H54 (cell line): ENCODE measurements around the gene AUTS2.

Experiments used
- DNase-seq: peaks from one replicate; pipeline ENCODE4 v3.0.0; 2011; ENCODE audit warnings: low spot score, mixed read lengths; ENCODE audit not compliant: insufficient read length
- FAIRE-seq: peaks from 3 replicates; lab custom pipeline; 2011; peaks lifted over from hg19 to GRCh38; lab: Jason Lieb, UNC
- POLR2A ChIP-seq: IDR thresholded peaks from 2 replicates; pipeline ENCODE4 v1.6.1; 2011; ENCODE audit warnings: low read depth, mild to moderate bottlenecking, low read length

The AUTS2 gene

DNA sequence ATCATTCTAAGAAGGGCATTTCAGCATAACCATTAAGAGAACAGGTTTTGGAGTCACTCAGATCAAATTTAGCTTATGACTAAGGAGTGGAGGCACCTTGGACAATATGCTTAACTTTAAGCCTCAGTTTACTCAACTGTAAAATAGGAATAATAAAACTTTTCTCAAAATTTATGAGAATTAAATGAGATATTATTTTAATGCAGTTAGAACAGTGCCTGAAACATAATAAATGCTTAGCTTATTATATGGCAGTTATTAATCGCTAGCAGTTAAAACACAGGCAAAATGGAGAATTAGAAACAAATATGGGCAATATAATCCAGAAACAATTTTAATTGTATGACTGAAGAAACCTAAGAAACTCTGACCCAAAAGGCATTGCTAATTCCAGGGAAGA is 2.9 kb upstream of the AUTS2 start:
- FAIRE-seq = no peak
- DNase-seq = no peak
- TF ChIP-seq POLR2A = no peak

DNA sequence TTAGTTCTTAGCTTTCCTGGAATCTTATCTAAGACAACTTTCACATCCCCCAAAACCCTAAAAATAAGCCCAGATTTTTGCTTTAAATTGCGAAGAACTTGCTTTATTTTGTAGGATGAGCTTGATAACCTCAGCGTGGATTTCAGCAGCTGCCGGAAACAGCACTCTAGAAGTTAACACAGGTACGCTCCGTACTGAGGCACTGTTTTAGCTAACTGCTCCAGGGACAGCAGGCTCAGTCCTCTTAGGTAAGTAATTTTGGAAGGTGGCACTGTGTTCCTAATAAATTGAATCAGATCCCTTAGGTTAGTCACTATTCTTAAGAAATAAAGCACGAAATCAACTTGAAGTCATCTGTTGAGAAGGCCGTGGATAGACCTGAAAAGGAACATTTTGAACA is 2.2 kb upstream of the AUTS2 start:
- FAIRE-seq = no peak
- no peak for TF ChIP-seq POLR2A
- no peak for DNase-seq

DNA sequence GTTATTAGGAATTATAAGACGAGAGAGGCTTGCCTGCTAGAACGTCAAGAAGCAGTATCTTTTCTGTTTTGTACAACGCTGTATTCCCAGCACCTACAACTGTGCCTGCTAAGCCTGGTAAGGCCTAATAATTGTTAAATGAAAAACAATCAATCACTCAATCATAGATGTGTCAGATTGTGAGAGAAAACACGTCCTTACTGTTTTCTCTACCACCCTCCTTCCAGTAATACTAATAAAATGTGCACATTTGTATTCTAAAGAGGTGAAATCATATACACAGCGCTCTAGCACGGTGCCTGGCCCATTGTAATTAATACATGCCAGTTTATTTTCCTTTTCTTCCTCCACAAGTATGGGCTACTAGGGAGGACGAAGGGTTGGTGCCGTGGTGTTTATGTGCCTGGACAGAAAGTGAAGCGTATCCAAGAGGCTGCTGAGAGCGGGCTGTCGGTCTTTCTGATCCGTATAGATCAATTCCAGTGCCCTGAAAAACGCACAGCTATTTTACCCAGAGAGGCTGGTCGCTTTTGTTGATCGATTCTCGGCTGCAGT is 1.5 kb upstream of the AUTS2 start:
- FAIRE-seq (no peak), DNase-seq (no peak)
- TF ChIP-seq POLR2A = no peak

DNA sequence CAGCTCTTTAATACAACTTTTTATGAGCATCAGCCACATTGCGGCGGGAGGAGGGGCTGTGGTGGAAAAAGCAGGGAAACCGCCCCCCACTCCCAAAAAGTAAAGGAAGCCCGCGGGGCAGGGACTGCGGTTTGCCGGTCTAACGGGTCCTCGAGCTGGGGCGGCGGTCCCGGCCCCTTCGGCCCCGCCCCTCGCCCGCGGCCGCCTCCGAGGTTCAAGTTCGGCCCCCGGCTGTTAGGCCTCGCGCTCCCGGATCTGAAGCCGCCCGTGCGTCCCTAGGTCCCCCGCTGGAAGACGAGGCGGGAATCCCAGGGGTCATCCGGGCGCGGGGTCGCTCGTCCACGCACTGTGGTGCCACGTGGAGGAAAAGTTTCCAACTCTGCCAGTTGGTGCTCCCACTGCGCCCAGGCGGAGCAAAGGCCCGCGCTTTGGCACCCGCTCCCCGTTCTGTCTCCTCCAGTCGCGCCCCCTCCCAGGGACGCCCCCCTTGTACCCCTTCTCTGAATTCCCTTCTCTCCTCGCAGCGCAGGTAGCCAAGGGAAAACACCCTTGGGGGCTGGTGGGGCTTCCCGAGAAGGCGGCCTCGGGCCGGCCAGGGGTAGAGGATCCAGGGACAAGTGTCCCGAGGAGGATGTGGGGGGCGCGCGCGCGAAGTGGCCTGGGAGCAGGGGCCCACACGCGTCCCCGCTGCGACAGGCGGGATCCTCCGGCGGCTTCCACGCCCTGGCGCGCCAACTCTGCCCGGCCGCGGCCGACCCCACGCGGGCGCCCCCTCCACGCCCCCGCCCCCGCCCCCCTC is 798 bp upstream of the AUTS2 start:
- FAIRE-seq = no peak
- 0 out of 2 replicates have a peak, but pooled peaks have one; percentile 10 for TF ChIP-seq POLR2A
- peak; percentile 48 for DNase-seq

DNA sequence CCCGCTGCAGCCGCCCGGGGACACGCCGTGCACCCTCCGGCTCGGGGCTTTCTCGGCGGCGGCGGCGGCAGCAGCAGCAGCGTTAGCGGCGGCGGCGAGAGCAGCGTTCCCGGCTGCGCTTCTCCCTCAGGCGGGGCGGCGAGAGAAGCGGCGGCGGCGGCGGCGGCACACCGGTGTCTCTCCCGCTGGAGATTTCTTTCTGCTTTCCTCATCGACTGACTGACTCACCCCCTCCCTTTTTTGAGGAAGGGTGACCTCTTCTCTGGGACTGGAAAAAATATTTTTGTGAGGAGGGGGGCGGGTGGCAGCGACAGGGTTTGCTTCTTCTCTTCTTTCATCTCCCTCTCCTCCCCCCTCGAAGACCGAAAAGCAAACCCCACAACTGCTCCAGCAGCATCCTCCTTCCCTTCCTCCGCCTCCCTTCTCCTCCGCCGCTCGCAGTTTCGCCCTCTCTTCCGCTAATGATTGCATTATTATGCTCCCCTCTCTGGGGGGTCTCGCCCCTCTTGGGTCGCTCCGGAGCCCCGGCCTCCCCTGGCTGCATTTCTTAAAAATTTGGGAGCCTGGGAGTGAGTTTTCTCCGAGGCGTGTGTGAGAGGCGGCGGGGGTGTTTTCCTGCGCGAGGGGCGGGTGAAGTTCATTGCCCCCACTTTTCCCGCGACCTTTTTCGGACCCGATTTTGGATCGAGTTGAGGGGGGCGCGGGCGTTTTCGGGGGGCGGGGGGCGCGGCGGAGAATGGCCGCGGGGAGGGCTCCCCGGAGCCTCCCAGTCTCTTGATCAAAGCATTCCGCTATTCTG is 411 bp downstream of the AUTS2 start:
- peak; percentile 58; the same call in 1 of the 2 replicates for TF ChIP-seq POLR2A
- DNase-seq = peak; percentile 57
- no peak for FAIRE-seq

DNA sequence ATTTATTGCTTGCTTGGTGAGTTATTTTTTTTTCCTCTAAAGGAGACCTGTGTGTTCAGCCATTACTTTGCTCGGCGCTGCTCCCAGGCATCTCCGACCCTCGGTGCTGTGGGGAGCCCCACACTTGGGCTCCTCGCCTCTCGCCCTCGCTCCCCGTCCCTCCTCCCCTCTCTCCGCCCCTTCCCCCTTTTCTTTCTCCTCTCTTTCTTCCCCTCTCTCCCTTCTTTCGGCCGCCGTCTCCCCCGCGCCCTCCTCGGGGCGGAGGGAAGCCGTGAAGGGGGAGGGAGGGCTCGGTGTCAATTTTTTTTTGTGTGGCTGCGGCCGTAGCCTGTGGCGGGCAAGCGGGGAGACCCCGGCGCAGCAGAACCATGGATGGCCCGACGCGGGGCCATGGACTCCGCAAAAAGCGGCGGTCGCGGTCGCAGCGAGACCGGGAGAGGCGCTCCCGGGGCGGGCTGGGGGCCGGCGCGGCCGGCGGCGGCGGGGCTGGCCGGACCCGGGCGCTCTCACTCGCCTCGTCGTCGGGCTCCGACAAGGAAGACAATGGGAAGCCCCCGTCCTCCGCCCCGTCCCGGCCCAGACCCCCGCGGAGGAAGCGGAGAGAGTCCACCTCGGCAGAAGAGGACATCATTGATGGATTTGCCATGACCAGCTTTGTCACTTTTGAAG is 1.1 kb downstream of the AUTS2 start:
- no peak for FAIRE-seq
- TF ChIP-seq POLR2A = no peak
- DNase-seq = peak; percentile 50

DNA sequence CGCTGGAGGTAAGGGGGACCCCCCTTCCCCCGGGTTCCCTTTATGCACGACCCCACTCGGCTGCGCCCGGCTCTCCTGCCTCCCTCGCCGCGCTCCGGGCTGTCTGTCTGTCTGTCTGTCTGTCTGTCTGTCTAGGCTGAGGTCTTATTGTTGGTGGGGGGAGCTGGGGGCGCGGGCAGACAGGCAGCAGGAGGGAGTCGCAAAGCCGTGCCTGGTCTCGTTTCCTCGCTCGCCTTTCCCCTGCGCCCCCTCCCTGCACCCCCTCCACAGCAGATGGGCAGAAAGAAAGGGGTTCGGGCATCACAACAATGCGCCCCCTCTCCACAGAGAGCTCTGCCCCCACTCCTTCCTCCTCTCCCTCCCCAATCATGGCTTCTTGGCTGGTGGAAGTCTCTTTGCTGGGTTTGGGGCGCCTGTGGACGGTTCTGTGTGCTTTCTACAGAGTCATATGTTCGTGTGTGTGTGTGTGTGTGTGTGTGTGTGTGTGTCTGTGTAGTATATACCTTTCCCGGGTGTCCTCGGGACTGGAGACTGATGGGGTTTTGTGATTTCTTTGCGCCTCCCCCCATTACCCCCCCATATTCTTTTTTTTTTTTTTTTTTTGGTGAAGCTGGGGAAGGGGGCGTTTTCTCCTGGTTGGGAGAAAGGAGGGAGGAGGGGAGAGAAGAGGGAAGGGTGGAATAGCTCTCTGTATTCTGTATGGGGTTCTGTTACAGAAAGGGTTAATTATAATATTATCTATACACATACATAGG is 1.9 kb downstream of the AUTS2 start:
- TF ChIP-seq POLR2A = no peak
- DNase-seq = peak; percentile 38
- FAIRE-seq = no peak

DNA sequence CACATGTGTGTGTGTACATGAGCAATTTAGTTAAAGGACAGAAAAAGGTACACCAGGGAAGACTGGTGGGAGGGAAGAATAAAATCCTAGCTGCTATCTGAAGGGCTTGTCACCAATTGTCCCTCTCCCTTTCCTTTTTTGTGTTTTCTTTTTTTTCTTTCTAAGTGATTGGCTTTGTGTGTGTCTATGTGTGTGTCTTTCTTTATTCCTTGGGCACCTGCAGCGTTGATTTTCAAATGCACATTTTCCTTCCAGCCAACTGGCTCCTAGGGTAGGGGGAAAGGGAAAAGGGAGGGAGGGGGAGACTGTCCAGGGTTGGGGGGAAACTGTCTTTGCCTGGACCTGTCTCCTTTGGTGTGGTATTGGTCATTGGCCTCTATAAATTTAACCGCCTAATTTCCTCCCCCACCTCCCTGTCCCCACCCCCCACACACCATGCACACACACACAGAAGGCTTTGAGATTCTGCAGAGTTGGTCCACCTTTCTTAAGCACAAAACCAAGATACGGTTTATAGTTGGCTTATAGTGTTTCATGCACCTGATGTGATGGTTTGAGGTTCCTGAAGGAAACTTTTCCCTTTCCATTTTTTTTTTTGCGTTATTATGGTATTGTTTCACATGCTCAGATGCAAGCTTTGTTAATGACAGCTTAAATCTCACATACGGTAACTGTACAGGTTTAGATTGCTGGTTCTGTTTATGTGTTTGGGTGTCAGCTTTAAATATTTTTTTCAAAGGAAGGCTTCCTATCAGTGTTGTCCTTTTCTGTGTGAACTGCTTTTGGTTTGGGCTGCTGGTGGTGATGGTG is 2.6 kb downstream of the AUTS2 start:
- TF ChIP-seq POLR2A = no peak
- no peak for DNase-seq
- no peak for FAIRE-seq

DNA sequence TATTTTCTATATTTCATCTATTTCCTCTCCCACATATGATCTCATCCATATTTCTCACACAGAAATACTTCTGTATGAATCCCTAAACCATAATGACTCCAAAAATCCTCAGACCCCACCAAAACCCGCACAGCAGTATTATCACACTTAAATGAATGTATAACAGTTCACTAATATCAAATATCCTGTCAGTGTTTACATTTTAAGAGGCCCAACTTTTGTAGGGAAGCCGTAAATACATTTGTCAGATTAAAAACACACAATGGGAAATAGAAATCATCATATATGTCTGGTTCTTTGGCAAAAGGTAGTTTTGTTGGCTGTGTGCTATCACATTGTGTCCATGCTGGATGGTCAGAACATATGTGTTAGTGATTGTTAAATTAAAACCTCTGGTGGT is 4.2 kb downstream of the AUTS2 start:
- DNase-seq (no peak), FAIRE-seq (no peak)
- no peak for TF ChIP-seq POLR2A

DNA sequence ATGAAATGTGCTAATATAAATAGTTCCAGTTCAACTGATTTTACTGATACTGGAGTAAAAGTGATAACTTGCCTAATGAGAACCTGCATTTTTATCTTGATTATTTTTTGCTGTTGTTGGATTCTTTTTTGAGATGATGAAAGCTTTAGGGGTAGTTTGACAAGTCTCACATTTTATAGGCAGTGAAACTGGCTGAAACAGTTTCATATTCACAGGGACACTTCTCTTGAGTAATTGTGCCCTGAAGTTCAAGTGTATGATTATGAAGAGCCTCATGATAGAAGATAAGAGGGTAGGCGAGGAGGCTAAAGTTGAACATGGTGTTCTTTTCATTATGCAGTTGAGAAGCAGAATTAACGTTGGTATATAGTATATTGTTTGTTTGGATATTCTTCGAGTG is 5.1 kb downstream of the AUTS2 start:
- FAIRE-seq (no peak), DNase-seq (no peak)
- no peak for TF ChIP-seq POLR2A

DNA sequence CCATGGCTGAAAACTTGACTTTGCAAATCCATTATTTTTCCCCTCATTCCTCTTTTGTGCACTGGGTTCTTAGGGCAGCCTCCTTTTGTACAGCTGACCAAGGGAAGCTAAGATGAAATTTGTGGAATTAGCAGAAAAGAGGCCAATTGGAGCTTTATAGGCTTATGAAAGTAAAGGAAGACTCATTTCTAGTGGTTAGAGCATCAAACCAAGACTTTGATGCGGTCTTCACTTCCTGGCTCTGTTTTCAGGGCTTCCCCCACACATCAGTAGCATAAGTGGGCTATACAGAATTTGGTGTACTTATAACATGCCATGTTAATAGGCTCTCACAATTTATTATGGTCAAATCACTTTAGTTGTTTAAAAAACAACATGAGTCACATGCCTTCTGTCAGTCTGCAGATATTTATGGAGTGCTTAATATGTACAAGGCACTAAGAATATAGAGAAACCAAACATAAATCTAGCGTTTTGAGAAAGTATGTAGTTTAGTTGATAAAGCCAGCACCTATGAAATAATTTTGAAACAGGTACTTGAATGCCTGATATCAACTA is 5.7 kb downstream of the AUTS2 start:
- no peak for TF ChIP-seq POLR2A
- FAIRE-seq = no peak
- no peak for DNase-seq

DNA sequence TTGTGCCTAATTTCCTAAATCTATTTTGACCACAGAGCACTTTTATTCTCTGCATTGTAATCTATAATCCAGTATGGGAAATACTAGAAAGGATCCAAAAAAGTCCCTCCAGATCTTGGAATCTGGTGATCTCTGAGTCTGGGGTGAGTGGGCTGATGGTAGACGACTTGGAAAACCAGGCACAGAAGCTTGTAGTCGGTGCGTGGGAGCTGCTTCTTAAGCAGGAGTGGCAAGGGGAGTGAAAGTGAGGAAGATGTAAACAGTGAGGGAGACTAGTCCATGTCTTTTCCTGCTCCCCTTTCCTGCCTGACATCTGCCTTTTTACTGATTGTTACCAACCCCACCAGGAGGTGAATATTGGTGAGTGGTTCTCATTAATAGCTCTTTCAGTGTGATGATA is 6.8 kb downstream of the AUTS2 start:
- no peak for TF ChIP-seq POLR2A
- no peak for DNase-seq
- no peak for FAIRE-seq

DNA sequence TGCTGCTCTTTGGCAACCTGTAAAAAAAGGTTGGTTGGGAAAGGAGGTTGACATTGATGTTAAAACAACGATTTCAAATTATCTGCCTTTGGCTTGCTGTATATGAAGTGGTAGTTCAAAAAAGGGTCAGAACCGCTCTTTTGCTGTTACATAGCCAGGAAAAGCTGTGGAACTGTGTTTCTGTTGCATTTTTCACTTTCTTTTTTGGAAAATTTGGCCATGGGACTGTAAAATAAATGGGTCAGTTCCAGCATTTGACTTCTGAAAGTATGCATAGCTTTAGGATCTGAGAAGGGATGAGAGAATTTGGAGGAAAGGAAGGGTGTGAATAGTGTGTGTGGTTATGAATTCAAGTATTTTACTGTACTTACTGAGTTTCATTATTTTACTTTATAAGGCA is 7.3 kb downstream of the AUTS2 start:
- no peak for TF ChIP-seq POLR2A
- no peak for FAIRE-seq
- DNase-seq = no peak
